AG09319 (cell line): ENCODE data around the gene NCEH1.

ENCODE experiments used
- DNase-seq: peaks from one replicate; pipeline ENCODE4 v3.0.0-alpha.2; 2010; ENCODE audit warnings: low read depth; ENCODE audit errors: extremely low read depth
- TF ChIP-seq, protein P1 (sequence below): IDR thresholded peaks from 2 replicates; pipeline ENCODE4 v1.5.1; 2011; ENCODE audit warnings: low read depth, mild to moderate bottlenecking, inconsistent platforms, low read length, moderate library complexity

NCEH1 gene

DNA sequence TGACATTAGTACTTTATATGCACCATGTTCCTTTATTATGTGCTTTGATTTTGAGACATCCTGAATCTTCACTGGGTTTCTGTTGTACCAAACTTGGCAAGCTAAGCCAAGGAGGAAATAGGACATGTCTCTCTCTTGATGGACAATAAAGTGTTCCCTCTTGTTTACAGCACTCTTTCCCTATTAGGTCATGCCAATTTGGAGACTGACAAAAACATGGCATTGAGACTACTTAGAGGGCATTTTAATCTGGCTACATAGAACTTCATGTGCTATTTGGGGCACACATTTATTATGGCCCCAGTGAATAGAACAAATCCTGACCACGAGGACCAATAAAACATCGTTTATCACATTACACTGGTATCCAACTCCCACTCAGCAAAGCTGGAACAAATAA lies 102.3 kb downstream of the NCEH1 start:
- no peak for DNase-seq
- TF ChIP-seq, protein P1, sequence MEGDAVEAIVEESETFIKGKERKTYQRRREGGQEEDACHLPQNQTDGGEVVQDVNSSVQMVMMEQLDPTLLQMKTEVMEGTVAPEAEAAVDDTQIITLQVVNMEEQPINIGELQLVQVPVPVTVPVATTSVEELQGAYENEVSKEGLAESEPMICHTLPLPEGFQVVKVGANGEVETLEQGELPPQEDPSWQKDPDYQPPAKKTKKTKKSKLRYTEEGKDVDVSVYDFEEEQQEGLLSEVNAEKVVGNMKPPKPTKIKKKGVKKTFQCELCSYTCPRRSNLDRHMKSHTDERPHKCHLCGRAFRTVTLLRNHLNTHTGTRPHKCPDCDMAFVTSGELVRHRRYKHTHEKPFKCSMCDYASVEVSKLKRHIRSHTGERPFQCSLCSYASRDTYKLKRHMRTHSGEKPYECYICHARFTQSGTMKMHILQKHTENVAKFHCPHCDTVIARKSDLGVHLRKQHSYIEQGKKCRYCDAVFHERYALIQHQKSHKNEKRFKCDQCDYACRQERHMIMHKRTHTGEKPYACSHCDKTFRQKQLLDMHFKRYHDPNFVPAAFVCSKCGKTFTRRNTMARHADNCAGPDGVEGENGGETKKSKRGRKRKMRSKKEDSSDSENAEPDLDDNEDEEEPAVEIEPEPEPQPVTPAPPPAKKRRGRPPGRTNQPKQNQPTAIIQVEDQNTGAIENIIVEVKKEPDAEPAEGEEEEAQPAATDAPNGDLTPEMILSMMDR, result no peak

DNA sequence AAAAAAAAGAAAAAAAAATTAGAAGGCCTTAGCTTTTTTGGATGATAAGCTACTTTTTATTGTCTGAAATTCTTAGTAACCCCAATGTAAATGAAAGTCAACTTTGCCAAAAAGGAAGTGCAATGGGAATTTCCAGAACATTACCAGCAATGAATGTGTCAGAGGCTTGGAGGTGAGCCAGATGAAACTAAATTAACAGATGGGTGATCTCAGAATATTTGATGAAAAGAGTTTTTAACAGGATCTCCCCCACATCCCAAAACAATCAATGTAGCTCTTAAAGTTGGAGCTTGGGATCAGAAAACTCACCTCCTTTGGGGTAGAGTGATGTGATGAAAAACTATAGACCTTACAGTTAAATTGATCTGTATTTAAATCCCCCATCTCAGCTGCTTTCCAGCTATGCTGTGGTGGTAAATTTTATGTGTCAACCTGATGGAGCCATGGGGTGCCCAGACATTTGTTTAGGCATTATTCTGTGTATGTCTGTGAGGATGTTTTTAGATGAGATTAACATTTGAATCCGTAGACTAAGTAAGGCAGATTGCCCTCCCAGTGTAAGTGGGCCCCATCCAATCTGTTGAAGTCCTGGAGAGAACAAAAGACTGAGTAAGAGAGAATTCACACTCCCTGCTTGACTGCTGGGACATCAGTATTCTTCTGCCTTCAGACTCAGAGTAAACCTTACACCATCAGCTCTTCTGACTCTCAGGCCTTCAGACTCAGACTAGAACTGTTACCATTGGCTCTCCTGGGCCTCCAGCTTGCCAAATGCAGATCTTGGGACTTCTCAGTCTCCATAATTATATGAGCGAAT lies 103.4 kb downstream of the NCEH1 start:
- no peak for DNase-seq

DNA sequence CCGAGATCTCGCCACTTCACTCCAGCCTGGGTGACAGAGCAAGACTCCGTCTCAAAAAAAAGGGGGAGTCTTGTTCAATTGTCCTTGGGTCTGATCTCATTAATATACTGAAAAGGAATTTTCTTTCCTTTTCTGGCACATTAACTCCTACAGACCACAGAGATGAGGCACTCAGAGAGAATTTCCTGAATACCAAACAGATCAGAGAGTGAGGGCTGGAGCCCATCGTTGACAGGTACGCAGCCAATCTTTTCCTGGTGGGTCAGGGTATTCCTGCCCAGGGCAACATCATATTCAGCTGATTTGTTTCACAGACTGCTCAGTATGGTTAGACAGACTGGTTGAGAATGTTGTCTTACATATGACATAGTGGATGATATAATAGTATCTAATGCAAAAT lies 104.8 kb downstream of the NCEH1 start:
- TF ChIP-seq, protein P1, result no peak
- DNase-seq, result no peak

More for the DNA sequence above, 103.4 kb downstream of the NCEH1 start:
- TF ChIP-seq, protein P1, result no peak

DNA sequence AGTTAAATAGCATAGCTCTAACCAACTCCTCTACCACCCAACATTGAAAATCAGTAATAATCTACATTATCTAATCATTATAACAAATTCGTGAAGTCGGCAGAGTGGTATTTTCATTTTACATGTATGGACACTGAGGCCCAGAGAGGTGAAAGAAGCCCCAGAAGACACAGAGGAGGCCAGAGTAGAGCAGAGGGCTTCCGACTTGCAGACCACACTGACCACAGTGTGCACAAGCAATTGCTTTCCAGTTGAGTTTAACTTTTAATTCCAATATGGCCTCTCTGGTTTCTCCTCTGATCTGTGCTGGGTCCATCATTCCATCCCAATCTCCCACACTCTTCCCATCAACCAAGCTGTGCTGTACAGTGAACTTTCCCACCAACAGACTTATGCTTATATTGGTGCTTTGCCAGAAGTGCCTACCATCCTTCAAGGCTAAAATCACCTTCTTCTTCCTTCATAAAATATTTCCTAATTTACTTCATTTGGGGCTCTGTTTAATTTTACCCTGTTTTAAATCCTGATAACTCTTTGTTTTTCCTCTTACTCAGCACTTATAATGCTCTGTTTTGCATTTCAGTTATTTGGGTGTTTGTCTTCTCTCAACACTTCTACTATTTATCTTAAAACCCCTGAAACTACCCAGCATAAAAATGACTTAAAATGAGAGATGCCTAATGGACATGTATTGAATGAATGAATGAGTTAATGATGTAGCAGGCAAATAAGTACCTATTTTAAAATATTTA lies 105.8 kb downstream of the NCEH1 start:
- TF ChIP-seq, protein P1, result no peak
- no peak for DNase-seq

DNA sequence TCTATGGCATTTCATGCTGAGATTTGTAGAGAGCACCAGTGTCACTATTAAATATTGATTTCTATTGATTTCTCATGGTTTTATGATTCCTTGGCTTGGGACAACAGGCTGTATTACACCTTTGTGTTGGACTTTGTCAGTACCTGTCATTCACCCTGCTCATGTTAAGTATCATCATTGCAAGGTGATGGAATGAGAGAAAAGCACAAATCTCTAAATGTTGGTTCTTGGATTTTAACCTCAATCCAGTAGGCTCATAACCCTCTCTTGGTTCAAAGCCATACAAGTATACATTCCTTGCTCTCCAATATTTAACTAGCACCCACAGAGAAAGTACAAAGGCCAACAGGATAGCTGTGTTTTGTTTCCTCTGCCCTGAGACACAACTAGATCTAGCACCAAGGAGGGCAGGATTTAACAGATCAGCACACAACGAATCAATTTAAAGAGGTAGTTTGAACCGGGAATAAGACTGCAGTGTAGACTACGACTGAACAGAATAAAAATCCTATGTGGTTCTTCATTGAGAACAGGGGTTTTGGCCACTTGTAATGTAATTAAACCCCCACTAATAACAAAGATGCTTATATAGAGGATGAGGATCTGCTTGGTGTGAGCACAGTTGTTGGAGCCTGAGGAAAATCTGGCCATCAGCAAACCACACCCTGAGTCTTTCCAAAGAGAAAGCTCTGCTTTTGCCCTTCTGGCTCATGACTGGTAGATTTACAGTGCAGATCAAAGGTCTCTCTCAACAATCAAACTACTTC lies 109.6 kb downstream of the NCEH1 start:
- TF ChIP-seq, protein P1, result no peak
- DNase-seq, result no peak

DNA sequence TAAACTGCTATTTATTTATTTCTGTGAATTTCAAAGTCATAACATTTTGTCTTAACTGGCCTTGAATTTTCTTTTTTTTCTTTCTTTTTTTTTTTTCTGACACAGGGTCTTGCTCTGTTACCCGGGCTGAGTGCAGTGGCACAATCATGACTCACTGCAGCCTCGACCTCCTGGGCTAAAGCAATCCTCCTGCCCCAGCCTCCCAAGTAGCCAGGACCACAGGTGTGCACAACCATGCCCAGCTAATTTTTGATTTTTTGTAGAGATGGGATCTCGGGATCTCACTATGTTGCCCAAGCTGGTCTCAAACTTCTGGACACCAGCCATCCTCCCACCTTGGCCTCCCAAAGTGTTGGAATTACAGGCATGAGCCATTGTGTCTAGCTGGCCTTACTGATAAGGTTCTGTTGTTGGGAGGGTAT lies 110.2 kb downstream of the NCEH1 start:
- TF ChIP-seq, protein P1, result no peak
- DNase-seq, result no peak
